SKM-1 treated with dmso at 0.1 percent for 144 hours (cell line): ENCODE measurements around the gene AMELX.

Experiments
- DNase-seq: peaks from one replicate; lab custom pipeline; 2025; ENCODE audit not compliant: unreplicated experiment; lab: John Stamatoyannopoulos, UW

Gene AMELX

DNA sequence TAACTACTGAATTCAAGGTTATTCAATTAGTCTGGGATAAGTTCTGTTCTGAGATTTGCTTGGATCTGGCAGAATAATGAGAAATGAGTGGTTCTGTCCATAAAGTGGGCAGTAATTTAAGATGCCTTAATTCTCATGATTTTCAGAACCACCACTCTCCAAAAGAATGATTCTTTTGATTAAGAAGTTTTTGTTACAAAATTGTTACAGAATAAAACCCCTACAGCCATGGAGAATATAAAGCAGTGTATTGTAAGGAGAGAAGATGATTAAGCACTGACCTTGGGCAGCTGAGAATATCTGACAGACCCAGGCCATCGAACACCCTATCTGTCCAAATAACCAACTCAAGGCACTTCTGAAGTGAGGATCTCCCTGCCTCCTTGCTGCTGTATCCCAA, 12.4 kb downstream of the AMELX start:
- DNase-seq = no peak

DNA sequence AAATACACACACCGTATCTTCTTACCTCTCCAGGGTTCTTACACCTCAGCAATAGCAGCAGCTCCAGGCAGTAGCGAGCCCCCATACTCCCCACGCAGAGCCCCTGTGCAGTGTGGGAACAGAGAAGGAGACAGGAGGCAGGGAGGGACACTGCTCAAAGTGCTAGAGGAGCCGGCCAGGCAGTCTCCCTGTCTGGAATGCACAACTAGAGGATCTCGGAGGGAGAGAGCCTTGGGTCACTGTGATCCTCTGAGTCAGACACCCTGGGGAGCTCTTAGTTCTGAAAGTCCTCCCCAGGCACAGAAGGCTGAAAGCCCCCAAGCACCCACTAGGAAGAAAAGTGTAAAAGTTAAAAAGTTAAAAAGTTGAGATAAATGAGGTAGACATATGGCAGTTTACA, 16.0 kb downstream of the AMELX start:
- DNase-seq = no peak

DNA sequence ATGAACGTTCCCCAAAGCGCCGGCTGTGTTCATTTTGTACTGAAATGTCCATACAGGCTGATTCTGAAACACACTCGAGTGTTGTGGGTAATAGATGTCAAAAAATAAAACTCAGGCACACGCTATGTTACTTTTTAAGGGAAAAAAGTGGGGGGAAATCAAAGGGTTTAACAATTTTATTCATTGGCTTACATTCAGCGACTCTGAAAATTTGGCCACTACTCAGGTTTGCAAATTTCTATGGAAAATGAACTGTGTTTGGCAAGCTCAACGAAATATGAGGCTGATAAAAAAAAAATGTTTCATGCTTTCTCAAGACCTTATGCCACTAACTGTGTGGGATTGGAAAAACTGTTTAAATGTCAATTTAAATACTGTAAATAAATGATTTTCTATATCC, 18.5 kb downstream of the AMELX start:
- DNase-seq = no peak

DNA sequence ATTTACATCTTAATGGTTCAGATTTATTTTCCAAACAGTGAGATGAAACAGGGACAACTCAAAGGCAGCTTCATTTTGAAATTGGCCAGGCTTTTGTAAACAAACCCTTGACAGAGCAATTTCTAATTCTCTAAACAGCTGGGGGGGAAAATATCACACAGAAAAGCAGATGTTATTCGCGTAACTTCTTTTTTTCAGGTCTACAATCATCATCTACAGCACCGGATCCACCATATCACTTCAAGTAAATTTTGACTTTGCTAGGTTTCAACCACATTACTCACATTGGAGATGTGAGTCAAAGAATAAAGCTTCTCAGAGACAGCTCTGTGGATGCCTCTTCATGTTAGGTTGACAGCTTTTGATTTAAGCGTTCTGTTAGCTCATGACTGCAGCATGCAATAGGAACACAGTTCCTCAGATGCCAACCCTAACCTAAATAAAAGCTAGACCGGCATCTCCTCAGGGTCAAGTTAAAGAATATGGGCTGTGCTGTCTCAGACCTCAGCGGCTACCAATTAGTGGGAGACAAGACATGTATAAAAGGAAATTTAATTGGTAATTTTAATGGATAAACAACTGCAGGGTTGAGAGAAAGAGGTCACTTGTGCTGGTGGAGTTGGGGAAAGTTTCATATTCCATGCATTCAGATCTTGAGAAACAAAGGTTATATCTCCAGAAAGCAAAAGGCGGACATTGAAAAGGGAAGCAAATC, 26.8 kb downstream of the AMELX start:
- no peak for DNase-seq

DNA sequence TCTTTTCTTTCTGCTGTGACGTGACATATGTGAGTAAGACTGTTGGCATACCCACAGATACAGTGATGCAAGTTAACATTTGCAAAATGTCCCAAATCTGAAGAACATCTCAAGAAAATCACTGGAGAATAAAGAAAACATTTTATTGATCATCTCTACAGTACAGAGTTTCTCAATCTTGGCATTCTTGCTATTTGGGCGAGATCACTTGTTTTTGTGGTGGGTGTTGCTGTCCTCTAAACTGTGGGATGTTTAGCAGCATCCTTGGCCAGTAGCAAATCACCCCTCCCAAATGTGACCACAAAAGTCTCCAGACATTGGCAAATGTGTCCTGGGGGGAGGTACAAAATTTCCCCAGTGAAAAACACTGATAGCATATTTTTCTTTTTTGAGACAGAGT, 28.8 kb downstream of the AMELX start:
- no peak for DNase-seq

DNA sequence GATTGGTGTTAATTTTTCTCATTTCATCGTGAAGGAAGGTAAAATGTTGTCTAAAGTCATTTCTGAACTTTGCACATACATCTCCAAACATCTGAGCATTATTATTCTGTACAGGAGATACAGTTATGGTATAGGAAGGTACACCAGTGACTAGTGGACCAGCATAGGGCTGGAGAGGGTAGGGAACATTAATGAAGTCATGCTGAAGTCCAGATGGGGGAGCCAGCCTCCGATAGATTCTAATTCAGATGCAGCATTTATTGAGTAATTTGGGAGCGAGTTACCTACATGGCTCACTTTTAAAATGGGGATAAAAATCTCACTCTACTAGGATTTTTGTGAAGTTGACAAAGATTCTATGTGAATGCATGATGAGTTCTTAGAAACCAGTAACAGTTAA, 34.9 kb downstream of the AMELX start:
- DNase-seq = no peak

DNA sequence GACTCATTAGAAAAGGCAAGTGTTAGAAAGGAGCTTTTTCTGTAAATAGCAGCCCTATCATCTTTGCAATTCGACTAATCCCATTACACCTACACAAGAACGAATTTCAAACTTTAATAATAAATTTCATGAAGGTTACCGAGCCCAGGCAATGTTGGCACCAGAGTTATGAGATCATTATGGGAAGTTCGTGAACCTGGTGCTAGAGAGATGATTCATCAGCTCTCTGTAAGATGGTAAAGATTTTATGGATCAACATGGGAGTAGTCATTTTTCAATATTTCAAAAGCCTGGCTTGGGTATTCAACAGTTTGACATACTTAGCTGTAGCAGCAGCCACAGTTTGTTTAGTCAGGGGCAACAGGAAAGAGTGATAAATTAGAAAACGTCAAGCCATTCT, 35.8 kb downstream of the AMELX start:
- DNase-seq = no peak

DNA sequence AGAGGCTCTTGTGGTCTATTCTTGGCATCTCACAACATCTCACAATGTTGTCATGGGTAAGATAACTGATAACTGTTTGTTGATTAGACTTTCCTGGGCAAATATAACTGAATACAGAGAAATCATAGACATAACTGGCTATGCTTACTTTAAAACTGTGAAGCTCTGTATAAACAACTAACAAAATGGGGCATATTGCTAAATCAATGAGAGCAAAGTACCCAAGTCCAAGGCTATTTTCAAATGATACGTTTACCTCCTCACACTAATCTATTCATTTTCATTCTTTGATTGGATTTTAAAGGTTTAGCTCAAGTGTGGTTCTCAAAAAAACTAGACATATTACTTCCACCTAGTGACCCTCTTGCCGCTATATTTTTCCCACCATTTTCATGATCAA, 38.6 kb downstream of the AMELX start:
- DNase-seq = no peak

DNA sequence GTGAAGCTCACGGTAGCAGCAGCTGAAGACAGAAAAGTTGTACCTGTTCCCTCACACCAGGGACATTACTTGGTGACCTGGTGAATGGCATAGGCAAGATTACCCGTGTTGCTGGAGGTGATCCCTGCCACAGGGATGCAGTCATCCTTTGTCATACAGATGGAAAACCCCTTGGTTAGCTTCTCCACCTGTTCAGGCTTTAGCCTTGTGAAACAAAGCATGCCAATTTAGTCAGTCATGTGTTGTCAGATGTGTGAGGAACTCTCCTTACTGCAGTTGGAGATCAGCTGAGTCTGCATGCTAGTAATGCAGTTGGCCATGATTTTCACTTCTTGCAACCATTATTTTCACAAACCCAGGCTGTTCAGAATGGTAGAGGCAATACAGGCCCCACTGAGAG, 41.0 kb downstream of the AMELX start:
- no peak for DNase-seq

DNA sequence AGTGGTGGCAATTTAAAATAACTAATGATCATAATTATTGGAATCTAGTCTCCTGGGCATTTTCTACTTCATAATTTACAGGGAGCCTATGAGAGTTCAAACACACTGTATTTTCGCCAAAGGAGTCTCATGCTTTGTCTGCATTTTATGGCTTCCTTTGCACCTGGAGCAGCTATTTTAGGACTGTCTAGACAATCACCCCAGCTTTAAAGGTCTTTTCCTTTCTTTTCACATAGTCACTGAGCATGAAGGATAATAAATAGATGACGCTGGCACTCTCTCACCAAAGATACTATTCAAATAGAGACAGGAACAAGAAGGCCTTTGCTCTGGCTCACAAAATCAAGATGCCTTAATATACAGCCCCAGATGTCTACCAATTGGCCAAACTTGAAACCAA, 43.0 kb downstream of the AMELX start:
- no peak for DNase-seq

DNA sequence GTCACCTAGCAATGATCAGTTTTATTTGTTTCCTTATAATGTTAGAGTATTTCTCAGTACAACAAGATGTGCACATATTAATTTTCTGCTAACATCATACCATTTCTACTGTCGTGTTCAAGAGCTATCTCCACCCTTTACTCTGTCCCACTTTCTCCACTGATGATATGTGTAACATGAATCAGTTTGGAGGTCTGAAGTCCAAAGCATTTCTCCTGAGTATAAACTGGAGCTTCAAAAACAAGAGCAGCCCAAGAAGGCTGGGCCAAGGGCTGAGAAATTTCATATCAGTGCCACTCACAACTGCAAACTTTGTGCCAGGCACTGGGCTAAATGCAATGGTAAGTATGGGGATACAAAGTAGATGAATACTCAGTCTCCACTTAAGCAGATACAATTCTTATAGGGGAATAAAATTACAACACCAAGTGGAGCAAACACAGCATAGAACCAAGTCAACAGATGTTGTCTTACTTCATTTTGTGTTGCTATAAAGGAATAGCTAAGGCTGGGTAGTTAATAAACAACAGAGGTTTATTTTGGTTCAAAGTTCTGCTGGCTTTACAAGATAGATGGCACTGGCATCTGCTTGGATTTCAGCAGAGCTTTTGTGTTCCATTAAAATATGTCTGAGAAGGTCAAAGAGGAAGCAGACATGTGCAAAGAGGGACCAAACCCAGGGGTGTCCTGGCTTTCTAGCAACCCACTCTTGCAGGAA, 44.2 kb downstream of the AMELX start:
- no peak for DNase-seq

DNA sequence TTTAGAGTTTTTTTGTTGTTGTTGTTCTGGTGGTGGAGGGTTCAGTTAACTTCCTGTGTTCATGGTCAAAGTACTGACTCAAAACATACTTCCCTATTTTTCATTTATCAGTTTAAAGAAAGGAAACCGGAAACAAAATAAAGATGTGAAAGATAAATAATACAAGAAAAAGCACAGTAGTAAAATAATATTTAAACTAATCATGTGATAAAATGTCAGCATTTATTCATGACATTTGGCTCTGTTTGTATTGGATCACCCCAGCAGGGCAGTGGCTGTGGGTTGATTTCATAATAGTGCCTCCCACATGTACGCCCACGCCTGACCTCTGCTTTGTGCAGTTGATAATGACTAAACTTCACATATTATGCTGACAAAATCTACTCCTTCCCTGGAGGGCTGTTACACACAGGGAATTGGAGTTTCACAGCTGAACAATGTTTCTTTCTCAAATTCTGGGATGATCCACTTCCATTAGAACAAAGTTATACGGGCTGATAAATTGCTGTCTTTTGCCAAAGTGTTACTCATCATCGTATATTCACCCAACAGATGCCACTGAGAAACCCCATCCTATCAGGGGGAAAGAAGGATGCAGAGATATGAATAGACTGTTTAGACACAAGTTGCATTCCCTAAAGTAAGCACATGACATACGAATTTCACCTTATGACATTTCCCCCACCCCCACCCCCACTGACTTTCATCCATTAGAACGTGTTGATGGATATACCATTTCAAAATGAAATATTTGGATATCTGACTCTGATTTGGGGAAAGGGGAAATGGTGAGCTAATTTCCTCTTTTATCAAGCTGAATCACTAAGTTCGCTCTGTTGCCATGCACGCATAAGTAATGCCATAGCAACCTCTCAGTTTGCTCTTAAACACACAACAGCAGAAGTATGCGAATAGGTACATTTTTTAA, 48.3 kb downstream of the AMELX start:
- peak; percentile 54 for DNase-seq

DNA sequence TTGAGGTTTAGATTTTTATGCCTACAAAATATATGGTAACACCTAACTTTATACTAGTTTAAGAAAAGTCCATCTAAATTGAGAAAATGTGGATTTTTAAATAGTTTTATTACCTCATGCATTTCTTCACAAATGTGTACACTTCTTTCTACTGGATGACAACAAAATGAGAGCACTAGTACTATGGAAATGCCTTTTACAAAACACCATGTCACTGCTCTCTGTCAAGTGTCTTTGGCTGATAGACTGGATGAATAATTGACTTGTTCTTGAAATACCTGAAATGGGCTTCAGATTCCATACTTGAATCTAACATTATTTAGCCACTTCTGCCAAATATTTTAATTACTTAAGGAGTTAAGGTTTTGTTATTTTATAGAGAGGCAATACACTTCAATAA, 49.5 kb downstream of the AMELX start:
- no peak for DNase-seq

DNA sequence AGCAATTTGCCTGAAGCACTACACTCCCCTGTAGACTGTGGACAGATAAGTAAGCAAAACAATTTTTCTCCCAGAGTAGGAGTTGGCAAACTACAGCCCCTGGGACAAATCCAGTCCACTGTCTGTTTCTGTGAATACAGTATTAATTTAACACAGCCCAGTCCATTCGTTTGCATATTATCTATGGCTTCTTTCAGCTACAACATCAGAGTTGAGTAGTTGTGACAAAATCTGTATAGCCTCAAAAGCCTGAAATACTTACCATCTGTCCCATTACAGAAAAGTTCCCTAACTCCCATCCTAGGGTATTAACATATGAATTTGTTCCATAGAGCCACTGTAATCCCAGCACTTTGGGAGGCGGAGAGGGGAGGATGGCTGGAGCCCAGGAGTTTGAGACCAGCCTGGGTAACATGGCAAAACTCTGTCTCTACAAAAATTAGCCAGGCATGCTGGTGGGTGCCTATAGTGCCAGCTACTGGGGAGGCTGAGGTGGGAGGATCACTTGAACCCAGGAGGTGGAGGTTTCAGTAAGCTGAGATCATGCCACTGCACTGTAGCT, 53.0 kb downstream of the AMELX start:
- DNase-seq = no peak

DNA sequence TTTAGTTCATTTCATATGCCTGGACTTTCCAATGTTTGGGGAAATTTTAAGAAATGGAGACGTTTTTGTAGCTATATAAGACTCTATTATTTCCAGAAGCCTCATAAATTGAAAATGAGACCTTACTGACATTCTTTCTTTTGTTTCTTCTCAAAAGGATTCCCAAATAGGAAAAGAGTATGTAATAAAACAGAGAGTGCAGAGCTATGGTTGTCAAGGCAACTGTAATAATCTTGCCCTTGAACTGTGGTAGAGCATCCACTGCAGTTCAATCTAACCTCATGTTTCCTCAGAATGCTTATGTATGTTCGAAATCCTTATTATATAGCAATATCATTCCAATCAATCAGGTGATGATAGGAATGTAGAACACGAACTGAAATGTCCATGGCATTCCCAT, 54.1 kb downstream of the AMELX start:
- DNase-seq = no peak

DNA sequence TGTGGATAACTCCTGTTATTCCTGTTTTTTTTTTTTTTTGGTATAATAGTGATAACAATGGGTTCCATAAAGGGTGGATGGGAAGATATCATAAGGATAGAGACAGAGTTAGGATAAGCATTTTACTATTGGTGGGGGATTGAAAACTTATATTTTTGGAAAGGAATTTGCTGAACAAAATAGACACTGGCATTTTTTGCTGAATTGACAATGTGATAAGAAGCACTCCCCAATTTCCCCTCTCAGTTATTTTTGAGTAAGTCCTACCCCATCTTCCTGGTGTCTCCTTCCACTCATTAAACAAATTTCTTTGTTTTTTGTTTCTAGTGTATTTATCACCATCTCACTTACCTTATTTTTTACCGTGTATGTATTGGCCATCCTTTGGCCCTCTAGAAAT, 55.8 kb downstream of the AMELX start:
- DNase-seq = no peak

DNA sequence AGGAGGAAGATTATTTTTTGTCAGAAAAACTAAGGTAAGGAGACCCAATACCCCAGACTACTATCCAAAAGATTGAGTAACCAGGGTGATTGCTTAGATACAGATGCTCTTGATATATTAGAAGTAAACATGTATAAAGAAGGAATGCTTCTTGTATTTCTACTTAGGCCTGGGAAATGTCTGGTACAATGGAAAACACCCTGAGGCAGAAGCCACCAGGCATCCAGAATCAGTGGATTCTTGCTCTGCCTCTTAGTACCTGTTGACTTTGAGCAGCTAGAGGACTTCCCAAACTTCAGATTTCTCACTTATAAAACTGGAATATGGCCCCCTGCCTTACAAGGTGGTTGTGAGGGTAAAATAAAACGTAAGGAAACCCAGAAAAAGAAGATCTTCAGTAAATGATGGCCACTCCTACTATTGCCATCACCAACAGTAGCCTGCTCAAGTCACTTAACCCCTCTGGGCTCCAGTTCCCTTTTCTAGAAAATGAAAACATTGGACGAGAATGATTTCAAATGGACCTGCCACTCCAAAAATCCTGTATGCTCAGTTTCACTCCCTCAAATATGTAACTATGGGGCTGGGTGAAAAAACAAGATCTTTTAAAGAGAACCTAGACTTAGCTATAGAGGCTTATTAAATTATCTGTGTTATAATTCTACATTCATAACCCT, 56.6 kb downstream of the AMELX start:
- DNase-seq = no peak
